Astrocyte of the cerebellum (primary cell): ENCODE data around the gene TUBGCP5.

Experiments
- DNase-seq: peaks from one replicate; pipeline ENCODE4 v3.0.0-alpha.2; 2011; ENCODE audit warnings: low read depth
- H3K4me3 ChIP-seq: 2 replicates; pipeline ENCODE4 v1.5.1; 2011; ENCODE audit warnings: mild to moderate bottlenecking, low read depth, low read length, moderate library complexity
- CTCF ChIP-seq: IDR thresholded peaks from 2 replicates; pipeline ENCODE4 v1.5.1; 2012; ENCODE audit warnings: low read length, low read depth, moderate library complexity, mild to moderate bottlenecking; ENCODE audit errors: missing control alignments
- in situ Hi-C: cut with HindIII; loops from 2 replicates; pipeline ENCODE4 v1.10.0; 2017; ENCODE audit warnings: low sequenced_read_pairs

Gene TUBGCP5

GRCh38 chr15:22950256-22950990 lies 88.9 kb downstream of the TUBGCP5 start:
- no peak for DNase-seq
- in situ Hi-C loops = no loop called here
- H3K4me3 ChIP-seq = no peak overlapping the region
- no peak for TF ChIP-seq CTCF
